Measurements from ENCODE around the gene PPP1R26.
A peak's percentile ranks its signal among the peaks of the same experiment; 100 is the strongest.

Gene PPP1R26

GRCh38 chr9:135500071-135500524, 20.5 kb downstream of the PPP1R26 start:
- no peak for TF ChIP-seq CTCF (IDR thresholded peaks at IDR 0.05; ENCODE audit: low read depth, low read length)
- H3K4me3 ChIP-seq (replicated peaks in 1 of 2; ENCODE audit: low read depth in 2 of 2, low read length in 2 of 2): peak overlapping the region; percentile 85
- peak in 1 of 2 donors; percentile 67 for DNase-seq (ENCODE audit: low read depth in 2 of 2)

GRCh38 chr9:135500525-135501260, 21.1 kb downstream of the PPP1R26 start, which contains the start of gene MRPS2:
MRPS2 (plus strand) TSS chr9:135500682; CDS start chr9:135500711, 29 bp downstream.
- peak; percentile 51 for TF ChIP-seq CTCF (IDR thresholded peaks at IDR 0.05; ENCODE audit: low read depth, low read length)
- DNase-seq (ENCODE audit: low read depth in 2 of 2): peak; percentile 84 to 93
- peak within 1 kb of the TSS; percentile 85 for H3K4me3 ChIP-seq (replicated peaks in 1 of 2; ENCODE audit: low read depth in 2 of 2, low read length in 2 of 2)

- no peak for TF ChIP-seq CTCF (IDR thresholded peaks at IDR 0.05; ENCODE audit: low read depth, low read length)
- DNase-seq (ENCODE audit: low read depth in 2 of 2): peak in 1 of 2 donors; percentile 62
- peak overlapping the region; percentile 85 for H3K4me3 ChIP-seq (replicated peaks in 1 of 2; ENCODE audit: low read depth in 2 of 2, low read length in 2 of 2)
Observed at GRCh38 chr9:135501261-135502167, 21.9 kb downstream of the PPP1R26 start.

- TF ChIP-seq CTCF (IDR thresholded peaks at IDR 0.05; ENCODE audit: low read depth, low read length): no peak
- no peak overlapping the region for H3K4me3 ChIP-seq (replicated peaks in 1 of 2; ENCODE audit: low read depth in 2 of 2, low read length in 2 of 2)
- no peak for DNase-seq (ENCODE audit: low read depth in 2 of 2)
Observed at GRCh38 chr9:135502168-135502872, 22.7 kb downstream of the PPP1R26 start.

- H3K4me3 ChIP-seq (replicated peaks in 1 of 2; ENCODE audit: low read depth in 2 of 2, low read length in 2 of 2): no peak overlapping the region
- TF ChIP-seq CTCF (IDR thresholded peaks at IDR 0.05; ENCODE audit: low read depth, low read length): no peak
- no peak for DNase-seq (ENCODE audit: low read depth in 2 of 2)
Observed at GRCh38 chr9:135502873-135503321, 23.3 kb downstream of the PPP1R26 start.

All from cardiac fibroblast (primary cell).